Measurements from ENCODE around the gene SCGB3A1.
A peak's percentile ranks its signal among the peaks of the same experiment; 100 is the strongest.

SCGB3A1 gene

GRCh38 chr5:180593446-180594206 lies 2.3 kb upstream of the SCGB3A1 start:
- H3K4me3 ChIP-seq (ENCODE audit: low read depth, low read length) = no peak overlapping the region
- DNase-seq = no peak
- no peaks in the 10 kb centered on the region for H3K9me3 ChIP-seq (ENCODE audit: severe bottlenecking)
- no peak overlapping the region for H3K27ac ChIP-seq
- H3K27me3 ChIP-seq (ENCODE audit: insufficient read depth, low read depth, severe bottlenecking) = peaks cover 13% of the 10 kb centered on the region
- TF ChIP-seq, protein P1, sequence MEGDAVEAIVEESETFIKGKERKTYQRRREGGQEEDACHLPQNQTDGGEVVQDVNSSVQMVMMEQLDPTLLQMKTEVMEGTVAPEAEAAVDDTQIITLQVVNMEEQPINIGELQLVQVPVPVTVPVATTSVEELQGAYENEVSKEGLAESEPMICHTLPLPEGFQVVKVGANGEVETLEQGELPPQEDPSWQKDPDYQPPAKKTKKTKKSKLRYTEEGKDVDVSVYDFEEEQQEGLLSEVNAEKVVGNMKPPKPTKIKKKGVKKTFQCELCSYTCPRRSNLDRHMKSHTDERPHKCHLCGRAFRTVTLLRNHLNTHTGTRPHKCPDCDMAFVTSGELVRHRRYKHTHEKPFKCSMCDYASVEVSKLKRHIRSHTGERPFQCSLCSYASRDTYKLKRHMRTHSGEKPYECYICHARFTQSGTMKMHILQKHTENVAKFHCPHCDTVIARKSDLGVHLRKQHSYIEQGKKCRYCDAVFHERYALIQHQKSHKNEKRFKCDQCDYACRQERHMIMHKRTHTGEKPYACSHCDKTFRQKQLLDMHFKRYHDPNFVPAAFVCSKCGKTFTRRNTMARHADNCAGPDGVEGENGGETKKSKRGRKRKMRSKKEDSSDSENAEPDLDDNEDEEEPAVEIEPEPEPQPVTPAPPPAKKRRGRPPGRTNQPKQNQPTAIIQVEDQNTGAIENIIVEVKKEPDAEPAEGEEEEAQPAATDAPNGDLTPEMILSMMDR (IDR thresholded peaks at IDR 0.05; ENCODE audit: low read depth, low read length) = no peak
- no peaks in the 10 kb centered on the region for H3K36me3 ChIP-seq

- TF ChIP-seq, protein P1 (IDR thresholded peaks at IDR 0.05; ENCODE audit: low read depth, low read length) = no peak
- no peaks in the 10 kb centered on the region for H3K36me3 ChIP-seq
- peaks cover 13% of the 10 kb centered on the region for H3K27me3 ChIP-seq (ENCODE audit: insufficient read depth, low read depth, severe bottlenecking)
- no peak overlapping the region for H3K27ac ChIP-seq
- DNase-seq = no peak
- H3K4me3 ChIP-seq (ENCODE audit: low read depth, low read length) = no peak overlapping the region
- H3K9me3 ChIP-seq (ENCODE audit: severe bottlenecking) = no peaks in the 10 kb centered on the region
These were observed 877 bp upstream of the SCGB3A1 start for GRCh38 chr5:180592176-180592575.

DNA sequence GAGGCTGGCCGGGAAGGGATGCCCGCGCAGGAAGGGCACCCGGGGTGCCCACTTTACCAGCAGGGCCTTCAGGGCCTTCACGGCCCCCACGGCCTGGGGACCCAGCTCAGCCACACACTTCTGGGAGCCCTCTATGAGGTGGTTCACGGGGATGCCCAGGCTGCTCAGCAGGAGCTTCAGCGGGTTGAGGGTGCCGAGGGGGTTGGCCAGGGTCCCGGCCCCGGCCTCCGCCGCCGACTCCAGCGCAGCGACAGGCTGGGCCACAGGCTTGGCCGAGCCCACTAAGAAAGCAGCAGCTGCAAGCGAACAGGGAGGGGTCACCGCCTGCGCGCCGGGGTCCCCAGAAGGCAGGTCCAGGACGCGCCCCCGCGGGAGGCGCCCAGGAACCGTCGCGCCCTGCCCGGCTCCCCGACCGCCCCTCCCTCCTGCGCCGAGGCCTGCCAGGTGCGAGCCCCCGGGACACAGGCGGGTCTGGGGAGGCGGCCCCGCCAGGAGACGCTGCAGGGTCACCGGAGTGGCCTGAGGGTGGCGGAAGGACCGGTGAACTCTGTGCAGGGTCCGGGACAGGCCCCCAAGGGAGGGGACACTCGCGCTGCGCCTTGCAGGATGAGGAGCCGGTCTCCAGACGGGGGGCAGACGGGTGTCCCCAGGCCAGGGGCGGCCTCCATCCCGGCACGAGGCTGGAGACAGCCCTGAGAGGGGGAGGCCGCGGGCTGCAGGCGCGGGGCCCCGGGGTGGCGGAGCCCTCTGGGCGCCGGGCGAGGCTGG lies 572 bp downstream of the SCGB3A1 start:
- Histone ChIP-seq H3K27ac (no peak overlapping the region), H3K27me3 (ENCODE audit: insufficient read depth, low read depth, severe bottlenecking) (peaks cover 13% of the 10 kb centered on the region), H3K36me3 (no peaks in the 10 kb centered on the region), H3K4me3 (ENCODE audit: low read depth, low read length) (peak overlapping the region; percentile 43), H3K9me3 (ENCODE audit: severe bottlenecking) (no peaks in the 10 kb centered on the region)
- TF ChIP-seq, protein P1 (IDR thresholded peaks at IDR 0.05; ENCODE audit: low read depth, low read length) = no peak
- DNase-seq = no peak

- H3K27ac ChIP-seq = no peak overlapping the region
- peak overlapping the region; percentile 43 for H3K4me3 ChIP-seq (ENCODE audit: low read depth, low read length)
- DNase-seq = no peak
- TF ChIP-seq, protein P1 (IDR thresholded peaks at IDR 0.05; ENCODE audit: low read depth, low read length) = no peak
- H3K9me3 ChIP-seq (ENCODE audit: severe bottlenecking) = no peaks in the 10 kb centered on the region
- peaks cover 13% of the 10 kb centered on the region for H3K27me3 ChIP-seq (ENCODE audit: insufficient read depth, low read depth, severe bottlenecking)
- H3K36me3 ChIP-seq = no peaks in the 10 kb centered on the region
These were observed 1.3 kb downstream of the SCGB3A1 start for GRCh38 chr5:180589771-180590542.

GRCh38 chr5:180586870-180587269 lies 4.4 kb downstream of the SCGB3A1 start:
- Histone ChIP-seq H3K9me3 (ENCODE audit: severe bottlenecking) (no peaks in the 10 kb centered on the region), H3K27me3 (ENCODE audit: insufficient read depth, low read depth, severe bottlenecking) (peaks cover 13% of the 10 kb centered on the region), H3K36me3 (no peaks in the 10 kb centered on the region), H3K27ac (no peak overlapping the region), H3K4me3 (ENCODE audit: low read depth, low read length) (no peak overlapping the region)
- TF ChIP-seq, protein P1 (IDR thresholded peaks at IDR 0.05; ENCODE audit: low read depth, low read length) = no peak
- no peak for DNase-seq
